ENCODE data around the gene ATF2.
"Not testable (repeated sequence)": the region's sequence is repeated elsewhere in the genome, so short reads cannot be mapped to it uniquely, and the experiment has no call there.

The ATF2 gene

DNA sequence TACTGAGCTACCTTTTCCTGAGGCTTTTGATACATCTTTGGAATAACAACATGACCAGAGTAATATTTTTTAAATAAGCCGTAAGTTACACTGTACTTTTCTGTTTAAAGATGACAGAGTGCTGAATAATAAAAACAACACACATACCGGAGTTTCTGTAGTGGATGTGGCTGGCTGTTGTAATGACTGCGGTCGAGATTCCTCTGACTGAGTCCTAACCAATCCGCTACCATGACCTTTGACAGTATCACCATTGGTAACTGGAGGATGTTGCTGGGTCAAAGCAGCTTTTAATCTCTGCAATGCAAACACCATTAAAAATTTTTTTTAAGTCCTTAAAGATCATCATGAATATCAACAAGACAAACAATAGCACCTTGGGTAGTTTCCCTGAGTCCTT, 70.7 kb downstream of the ATF2 start:
- DNase-seq (ENCODE audit: extremely low read depth in 1 of 2, low read depth in 1 of 2), result no peak

DNA sequence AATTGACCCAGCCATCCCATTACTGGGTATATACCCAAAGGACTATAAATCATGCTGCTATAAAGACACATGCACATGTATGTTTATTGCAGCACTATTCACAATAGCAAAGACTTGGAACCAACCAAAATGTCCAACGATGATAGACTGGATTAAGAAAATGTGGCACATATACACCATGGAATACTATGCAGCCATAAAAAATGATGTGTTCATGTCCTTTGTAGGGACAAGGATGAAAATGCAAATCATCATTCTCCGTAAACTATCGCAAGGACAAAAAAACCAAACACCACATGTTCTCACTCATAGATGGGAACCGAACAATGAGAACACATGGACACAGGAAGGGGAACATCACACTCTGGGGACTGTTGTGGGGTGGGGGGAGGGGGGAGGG, 83.9 kb downstream of the ATF2 start:
- DNase-seq (ENCODE audit: extremely low read depth in 1 of 2, low read depth in 1 of 2), result not testable (repeated sequence)

DNA sequence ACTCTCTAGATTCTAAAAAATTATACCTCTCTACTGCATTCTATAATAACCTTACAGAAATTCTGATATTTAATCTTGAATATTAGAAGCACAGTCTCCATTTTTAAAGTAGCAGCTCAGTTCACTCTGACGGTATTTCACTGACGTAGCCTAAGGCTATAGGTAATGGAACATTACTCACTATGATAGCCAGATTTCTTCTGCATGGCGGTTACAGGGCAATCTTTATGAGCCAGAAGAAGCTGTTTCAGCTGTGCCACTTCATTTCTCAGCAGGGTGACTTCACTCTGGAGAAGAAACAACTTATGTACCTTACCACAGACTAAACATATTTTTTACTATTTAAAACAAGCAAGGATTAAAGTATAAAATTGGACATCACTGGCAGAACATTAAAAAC, 87.5 kb downstream of the ATF2 start:
- no peak for DNase-seq (ENCODE audit: extremely low read depth in 1 of 2, low read depth in 1 of 2)

DNA sequence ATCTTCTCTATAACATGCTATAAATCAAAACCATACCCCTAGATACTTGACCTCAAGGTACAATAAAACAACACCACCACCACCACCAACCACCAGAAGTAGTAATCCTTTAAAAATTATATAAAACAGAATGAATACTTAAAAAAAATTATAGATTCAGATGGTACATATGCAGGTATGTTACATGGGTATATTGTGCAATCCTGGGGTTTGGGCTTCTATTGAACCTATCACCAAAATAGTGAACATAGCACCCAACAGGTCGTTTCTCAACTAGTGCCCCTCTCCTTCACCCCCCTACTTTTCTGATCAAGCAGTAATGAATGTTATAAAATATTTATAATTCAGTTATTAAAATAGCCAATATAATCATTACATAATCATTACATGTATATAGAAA, 91.7 kb downstream of the ATF2 start:
- no peak for DNase-seq (ENCODE audit: extremely low read depth in 1 of 2, low read depth in 1 of 2)

DNA sequence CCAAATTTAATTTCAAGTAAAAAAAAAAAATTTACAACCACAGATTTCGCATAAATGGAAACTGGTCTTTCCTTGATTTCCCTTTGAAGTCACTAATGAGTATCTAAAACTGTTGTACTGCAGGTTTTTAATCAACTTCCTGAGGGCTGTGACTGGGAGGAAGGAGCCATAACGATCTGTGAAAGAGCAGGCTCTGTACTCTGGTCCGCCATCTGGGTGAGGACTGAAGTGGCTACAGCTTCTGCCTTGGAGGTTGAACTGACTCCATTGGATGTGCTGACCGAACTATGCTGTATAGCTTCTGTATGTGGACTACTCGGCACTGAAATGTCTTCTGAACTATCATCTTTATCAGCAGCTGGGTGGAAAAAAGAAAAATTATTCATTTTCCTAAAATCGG, 93.5 kb downstream of the ATF2 start:
- DNase-seq (ENCODE audit: extremely low read depth in 1 of 2, low read depth in 1 of 2), result no peak

DNA sequence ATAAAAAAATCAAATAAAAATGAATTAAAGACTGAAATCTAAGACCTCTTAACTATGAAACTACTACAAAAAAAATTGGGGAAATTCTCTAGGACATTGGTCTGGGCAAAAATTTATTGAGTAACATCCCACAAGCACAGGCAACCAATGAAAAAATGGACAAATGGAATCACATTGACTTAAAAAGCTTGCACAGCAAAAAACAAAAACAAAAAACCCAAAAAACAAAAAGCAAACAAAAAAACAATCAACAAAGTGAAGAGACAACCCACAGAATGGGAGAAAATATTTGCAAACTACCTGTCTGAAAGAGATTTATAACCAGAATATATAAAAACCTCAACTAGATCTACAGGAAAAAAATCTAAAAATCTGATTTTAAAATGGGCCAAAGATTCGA, 99.5 kb downstream of the ATF2 start:
- no peak for DNase-seq (ENCODE audit: extremely low read depth in 1 of 2, low read depth in 1 of 2)

DNA sequence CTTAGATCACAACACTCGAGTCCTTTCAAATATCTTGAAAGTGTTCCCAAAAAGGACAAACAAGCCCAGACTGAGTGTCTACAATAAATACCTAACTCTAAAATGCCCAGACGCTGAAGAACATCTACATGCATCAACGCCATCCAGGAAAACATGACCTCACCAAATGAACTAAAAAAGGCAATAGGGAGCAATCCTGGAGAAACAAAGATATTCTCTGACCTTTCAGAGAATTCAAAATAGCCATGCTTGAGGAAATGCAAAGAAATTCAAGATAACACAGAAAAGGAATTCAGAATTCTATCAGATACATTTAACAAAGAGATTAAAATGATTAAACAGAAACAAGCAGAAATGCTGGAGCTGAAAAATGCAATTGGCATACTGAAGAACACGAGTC, 101.6 kb downstream of the ATF2 start:
- DNase-seq (ENCODE audit: extremely low read depth in 1 of 2, low read depth in 1 of 2), result no peak

DNA sequence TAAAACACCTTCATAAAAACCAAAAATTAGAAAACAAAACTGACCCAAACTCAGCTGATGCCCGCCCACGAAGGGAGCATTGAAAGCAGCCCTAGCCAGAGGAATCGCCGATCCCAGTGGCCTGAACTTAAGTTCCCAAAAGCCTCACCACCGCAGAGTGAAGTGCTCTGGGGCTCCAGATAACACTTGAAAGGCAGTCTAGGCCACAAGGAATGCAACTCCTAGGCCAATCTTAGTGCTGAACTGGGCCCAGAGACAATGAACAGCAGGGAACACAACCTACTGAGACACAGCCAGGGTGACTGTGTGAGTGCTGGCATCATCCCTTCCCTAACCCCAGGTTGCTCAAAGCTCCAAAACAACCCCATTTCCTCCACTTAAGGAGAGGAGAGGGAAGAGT, 103.2 kb downstream of the ATF2 start:
- DNase-seq (ENCODE audit: extremely low read depth in 1 of 2, low read depth in 1 of 2), result no peak

DNA sequence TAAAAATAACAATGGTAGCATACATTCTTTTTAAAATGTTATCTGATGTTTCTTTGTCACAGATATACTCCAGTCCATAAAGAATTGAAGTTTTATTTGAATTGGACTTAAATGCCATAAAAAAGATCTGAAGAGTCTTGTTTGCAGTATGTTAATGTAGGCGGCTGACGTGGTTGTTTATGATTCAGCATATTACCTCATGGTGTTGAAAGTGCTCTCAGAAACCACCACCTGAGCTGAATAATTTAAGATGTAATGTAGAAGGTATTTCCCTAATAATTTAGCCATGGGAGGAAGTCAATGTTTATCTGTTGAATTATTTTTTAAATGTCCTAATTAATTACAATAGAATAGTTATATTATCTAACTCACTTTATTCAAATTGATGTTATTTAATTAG, 104.3 kb downstream of the ATF2 start:
- DNase-seq (ENCODE audit: extremely low read depth in 1 of 2, low read depth in 1 of 2), result no peak

DNA sequence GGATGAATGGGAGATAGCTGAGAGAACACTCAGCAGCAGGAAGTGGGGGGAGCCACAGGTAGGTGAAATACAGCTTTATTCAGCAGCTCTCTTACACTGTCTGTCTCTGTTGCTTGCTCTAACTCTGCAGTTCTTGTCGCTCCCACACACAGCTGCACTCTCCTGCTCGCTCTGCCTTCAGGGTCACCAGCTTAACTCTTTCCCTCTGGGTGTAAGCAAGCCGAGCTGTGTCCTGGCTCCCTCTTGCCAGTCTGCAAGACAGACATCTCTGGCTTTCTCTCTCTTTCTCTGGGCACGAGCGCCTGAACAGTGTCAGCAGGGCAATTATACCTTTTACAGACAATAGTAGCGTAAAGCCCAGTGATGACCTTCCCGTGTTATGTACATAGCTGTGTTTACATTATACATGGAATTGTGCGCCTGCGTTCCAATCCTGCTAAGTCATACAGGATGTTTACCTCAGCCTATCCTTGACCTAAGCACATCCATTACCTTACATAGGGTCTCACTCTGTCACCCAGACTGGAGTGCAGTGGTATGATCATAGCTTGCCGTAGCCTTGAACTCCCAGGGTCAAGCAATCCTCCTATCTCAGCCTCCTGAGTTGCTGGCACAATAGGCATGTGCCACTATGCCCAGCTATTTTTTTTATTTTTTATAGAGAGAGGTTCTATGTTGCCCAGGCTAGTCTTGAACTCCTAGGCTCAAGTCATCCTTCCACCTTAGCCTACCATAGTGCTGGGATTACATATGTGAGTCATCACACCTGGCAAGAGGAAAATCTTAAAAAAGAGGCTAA, 105.0 kb downstream of the ATF2 start:
- no peak for DNase-seq (ENCODE audit: extremely low read depth in 1 of 2, low read depth in 1 of 2)

DNA sequence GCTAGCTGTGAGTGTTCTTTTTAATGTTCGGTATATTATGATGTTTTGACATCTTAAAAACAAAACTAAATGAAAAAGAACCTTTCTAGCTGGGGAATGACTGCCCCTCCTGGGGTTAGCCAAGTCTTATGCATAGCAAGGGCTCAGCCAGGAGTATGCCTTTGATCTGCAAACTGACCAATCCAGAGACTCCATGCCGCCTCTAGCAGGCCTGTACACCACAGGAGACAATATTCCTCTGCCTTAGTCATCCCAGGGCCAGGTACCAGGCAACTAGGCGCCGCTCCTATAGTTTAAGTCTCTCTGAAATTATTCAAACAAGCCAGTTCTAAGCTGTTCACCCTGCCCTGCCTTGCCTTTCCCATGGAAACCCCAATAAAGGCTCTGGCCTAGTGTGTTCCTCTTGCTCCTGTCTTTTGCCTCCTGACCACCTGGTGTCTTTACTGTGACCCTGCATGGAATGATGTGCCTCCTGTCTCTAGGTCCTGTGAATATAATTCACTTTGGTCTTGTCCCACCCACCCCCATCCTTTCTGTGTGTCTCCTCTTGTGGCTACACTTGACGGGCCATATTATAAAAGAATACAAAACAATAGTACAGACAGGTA, 110.8 kb downstream of the ATF2 start:
- DNase-seq (ENCODE audit: extremely low read depth in 1 of 2, low read depth in 1 of 2), result no peak

DNA sequence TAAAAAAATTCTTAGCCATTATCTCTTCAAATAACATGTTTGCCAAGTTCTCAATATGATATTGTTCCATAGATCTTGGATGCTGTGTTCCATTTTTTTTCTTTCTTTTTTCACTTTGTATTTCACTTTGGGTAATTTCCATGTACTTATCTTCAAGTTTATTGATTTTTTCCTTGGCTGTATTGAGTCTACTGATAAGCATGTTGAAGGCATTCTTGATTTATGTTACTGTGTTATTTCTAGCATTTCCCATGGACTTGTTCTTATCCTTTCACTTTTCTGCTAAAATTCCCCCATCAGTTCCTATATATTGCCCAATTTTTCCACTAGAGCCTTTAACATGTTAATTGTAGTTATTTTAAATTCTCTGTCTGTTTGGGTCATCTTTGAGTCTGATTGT, 112.0 kb downstream of the ATF2 start:
- no peak for DNase-seq (ENCODE audit: extremely low read depth in 1 of 2, low read depth in 1 of 2)

DNA sequence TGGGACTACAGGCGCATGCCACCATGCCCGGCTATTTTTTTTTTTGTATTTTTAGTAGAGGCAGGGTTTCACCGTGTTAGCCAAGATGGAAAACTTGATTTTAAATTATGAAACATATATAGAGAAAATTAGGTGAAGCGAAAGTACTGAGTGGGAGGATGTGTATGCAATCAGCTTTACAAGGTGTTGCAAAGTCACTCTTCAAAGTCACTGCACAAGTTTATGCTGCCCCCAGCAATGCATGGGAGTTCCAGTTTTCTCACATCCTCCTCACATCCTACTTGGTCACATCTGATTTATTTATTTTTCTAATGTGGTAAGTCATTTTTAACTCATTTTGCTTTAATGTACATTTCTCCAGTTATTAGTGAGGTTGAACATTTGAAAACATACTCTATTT, 113.7 kb downstream of the ATF2 start:
- DNase-seq (ENCODE audit: extremely low read depth in 1 of 2, low read depth in 1 of 2), result no peak

DNA sequence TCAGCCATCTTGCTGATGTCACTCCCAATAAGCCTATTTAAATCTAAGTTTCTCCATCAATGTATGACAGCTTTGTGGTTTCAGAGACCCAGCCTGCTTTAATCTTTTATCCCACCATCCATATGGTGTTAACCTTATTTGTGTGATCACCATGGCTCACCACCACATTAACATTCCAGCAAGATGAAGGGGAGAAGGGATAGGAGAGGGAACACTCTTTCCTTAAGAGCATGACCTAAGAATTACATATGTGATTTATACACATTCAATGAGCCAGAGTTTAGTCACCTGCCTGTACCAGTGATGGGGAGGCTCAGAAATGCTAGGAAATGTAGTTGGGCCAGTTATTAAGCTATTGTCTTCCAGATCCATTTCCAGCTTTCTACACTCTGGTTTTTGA, 118.3 kb downstream of the ATF2 start:
- no peak for DNase-seq (ENCODE audit: extremely low read depth in 1 of 2, low read depth in 1 of 2)

DNA sequence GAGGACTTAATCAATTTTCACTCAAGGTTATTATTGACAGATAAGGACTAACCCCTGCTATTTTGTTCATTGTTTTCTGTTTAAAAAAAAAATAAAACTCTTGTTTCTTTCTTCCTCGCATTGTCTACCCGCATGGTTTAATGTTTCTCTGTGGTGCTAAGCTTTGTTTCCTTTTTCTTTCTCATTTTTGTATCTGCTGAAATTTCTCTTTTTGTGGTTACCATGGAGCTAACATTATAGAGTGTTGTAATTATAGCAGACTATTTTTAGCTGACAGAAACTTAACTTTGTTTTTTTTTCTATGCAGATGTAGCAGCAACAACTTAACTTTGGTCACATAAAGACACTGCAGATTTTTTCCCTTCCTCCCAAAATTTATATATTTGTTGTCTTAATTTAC, 119.7 kb downstream of the ATF2 start:
- DNase-seq (ENCODE audit: extremely low read depth in 1 of 2, low read depth in 1 of 2), result no peak

DNA sequence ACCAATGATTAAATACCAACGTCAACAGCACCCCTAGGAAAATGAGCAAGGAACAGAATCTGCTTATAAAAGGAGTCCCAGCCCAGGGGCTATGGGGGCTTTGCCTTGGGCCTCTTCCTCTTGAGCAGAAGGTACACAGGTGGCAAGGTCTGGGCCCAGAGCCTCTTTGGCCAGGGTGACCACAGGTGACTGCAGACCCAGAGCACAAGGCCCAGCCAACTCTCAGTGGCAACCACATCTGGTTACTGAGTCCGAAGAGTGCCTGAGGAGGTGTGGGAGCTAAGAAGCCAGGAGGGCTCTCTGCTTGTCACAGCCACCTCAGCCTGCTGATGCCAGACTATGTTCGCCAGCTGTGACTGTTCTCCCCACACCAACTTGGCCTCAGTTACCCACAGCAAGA, 128.5 kb downstream of the ATF2 start:
- no peak for DNase-seq (ENCODE audit: extremely low read depth in 1 of 2, low read depth in 1 of 2)

DNA sequence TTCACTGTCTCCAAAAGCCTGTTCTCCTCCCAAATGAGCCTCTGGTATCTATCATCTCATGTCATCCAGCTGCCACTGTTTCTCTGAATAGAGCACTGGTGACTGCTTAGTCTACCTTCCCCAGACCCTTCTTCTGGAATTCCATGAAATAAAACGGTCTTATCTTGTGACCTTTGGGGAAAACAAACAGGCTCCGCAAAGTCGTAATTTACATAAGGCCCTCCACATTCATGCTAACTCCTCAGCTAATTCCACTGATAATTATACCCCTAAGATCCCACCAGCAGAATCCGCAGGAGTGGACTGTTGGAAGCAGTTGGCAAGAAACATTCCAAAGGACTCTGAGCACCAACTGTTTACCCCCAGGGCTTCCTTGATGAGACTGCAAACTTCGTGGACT, 129.0 kb downstream of the ATF2 start:
- no peak for DNase-seq (ENCODE audit: extremely low read depth in 1 of 2, low read depth in 1 of 2)

DNA sequence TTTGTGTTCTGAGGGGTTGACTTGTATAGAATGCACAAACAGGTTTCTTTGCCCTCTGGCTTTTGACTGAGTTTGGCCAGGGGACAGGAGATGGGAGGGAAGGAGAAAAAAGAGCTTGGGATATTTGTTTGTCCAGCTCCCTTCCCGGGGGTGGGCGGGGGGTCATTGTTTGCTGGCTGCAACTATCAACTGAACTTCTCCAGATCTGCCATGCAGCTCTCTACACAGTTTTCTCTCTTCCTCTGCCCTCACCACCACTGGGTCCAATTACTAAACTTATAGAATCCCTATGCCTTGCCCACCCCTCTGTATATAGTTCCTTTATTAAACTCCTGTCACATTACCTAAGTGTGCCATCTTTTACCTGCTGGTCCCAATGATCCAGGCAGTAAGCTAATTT, 130.1 kb downstream of the ATF2 start:
- DNase-seq (ENCODE audit: extremely low read depth in 1 of 2, low read depth in 1 of 2), result no peak

DNA sequence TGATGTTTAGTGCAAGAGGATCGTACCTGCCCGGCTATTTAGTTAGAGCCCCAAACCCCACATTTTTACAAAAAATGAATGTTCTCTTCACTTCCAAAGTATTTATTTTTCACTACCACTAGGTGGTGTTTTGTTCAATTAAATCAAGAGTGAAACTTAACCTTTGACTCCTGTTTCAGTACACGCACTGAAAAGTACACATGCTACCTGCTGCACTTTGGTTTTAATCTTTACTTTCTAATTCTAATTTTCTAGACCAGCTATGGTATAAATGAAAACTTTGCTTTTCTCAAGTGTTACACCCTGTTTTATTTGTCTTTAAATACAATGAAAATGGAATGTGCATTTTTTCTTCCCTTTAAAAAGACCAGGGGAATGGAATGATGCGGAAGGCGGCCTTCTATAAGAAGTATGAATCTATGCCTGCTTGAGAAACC, 131.4 kb downstream of the ATF2 start:
- no peak for DNase-seq (ENCODE audit: extremely low read depth in 1 of 2, low read depth in 1 of 2)

DNA sequence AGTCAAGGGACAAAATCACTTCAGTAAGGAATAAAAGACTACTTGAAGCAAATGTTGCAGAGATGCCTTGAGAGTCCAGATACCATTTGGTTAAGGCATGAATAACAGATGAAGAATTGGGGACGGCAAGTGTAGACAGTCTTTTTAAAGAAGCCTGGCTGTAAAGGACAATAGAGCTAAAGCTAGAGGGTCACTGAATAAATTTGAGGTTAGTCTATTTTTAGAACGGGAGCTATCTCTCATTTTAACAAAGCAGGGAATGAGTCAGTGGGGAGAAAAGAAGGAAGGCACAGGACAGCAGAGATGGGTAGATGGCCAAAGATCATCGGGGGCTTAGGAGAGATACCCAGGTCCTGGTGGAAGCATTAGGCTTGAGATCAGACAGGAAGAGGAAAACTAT, 132.2 kb downstream of the ATF2 start:
- no peak for DNase-seq (ENCODE audit: extremely low read depth in 1 of 2, low read depth in 1 of 2)

DNA sequence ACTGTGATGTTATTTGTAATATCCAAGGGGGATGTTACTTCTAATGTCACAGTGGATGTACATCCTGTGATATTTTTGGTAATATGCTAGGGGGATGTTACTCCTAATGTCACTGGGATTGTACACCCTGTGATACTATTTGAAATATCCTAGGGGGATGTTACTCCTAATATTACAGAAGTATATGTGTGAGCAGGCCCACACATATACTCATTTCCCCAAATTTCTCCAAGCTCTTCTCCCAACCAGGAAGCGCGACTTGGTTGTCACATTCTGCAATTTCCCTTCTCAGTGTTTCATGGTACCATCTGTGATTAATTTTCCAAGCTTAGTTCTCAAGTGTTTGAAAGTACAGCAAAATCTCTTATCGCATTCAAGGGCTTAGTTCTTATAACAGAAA, 133.3 kb downstream of the ATF2 start:
- no peak for DNase-seq (ENCODE audit: extremely low read depth in 1 of 2, low read depth in 1 of 2)

DNA sequence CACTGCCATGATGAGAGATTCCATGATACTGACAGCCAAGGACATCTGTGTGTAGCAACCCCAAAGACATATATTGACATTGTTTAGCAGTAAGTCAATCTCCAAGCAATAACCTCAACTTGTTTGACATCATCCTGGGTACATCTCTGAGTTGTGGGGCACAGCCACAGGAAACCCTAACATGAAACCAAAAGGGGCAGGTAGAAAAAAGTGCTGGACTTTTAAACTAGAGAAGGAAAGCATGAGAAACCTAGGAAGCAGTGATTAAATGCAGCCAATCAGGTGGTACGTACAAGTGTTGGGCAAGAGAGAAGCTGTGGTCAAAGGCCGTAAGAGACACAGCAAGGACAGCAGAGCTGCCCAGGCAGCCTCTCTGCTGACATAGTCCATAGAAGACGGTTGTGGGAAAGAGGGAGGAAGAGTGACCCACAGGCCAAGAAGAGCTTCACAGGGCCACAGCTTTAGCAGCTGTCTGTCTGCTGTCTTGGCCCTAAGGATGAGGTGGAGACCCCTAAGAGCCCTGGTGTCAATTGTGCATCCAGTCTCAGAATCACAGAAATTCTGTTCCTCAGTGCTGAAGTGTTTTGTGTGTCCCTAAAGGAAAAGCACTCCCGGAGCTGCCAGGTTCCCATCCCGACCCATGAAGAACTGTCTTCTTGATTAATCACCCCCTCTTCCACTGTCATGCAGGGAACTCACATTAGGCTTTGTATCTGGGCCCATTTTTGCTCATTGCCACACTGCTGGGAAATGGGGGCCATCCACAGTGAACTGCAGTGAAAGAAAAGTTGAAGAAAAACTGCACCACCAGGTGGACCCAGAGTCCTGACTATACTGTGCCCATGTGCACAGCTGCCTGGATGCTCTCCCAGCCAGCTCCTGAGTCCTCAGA, 137.4 kb downstream of the ATF2 start:
- no peak for DNase-seq (ENCODE audit: extremely low read depth in 1 of 2, low read depth in 1 of 2)

All from activated CD8-positive, alpha-beta memory T cell treated with anti-CD3 and anti-CD28 coated beads for 1 hour (primary cell).